NCI-H1092 treated with DMSO at 0.1 percent for 48 hours (cell line): Measurements from ENCODE around the gene NRROS.
"Not testable (repeated sequence)": the region's sequence is repeated elsewhere in the genome, so short reads cannot be mapped to it uniquely, and the experiment has no call there.

Experiments used
- DNase-seq: peaks from one replicate; lab custom pipeline; 2025; lab: John Stamatoyannopoulos, UW

Gene NRROS

GRCh38 chr3:196639483-196640296 is at the start of gene NRROS:
Gene NRROS, plus strand, starts transcription at chr3:196639694. Its CDS starts 14,846 bp downstream, at chr3:196654540.
- peak; percentile 45 for DNase-seq

- DNase-seq, result no peak
Observed at GRCh38 chr3:196590279-196590678, 49.2 kb upstream of the NRROS start.

GRCh38 chr3:196596355-196596754 is 43.1 kb upstream of the NRROS start:
- no peak for DNase-seq

- not testable (repeated sequence) for DNase-seq
Observed at GRCh38 chr3:196597971-196598733, 41.3 kb upstream of the NRROS start.

GRCh38 chr3:196599734-196600128 is 39.8 kb upstream of the NRROS start:
- DNase-seq, result no peak

DNA sequence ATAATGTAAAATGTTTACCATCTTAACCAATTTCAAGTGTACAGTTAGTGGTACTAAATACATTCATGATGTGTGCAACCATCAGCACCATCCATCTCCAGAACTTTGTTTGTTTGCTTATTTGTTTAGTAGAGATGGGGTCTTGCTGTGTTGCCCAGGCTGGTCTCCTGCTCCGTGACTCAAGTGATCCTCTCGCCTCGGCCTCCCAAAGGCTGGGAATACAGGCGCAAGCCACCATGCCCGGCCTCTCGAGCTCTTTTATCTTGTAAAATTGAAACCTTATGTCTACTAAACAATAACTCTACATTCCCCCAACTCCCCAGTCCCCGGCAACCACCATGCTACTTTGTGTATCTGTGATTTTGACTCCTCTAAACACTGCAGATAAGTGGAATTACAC is 39.1 kb upstream of the NRROS start:
- DNase-seq, result no peak

- no peak for DNase-seq
Observed at GRCh38 chr3:196602673-196603072, 36.8 kb upstream of the NRROS start.

- DNase-seq, result no peak
Observed at GRCh38 chr3:196603683-196604082, 35.8 kb upstream of the NRROS start.

- DNase-seq, result no peak
Observed at GRCh38 chr3:196604548-196604947, 34.9 kb upstream of the NRROS start.

DNA sequence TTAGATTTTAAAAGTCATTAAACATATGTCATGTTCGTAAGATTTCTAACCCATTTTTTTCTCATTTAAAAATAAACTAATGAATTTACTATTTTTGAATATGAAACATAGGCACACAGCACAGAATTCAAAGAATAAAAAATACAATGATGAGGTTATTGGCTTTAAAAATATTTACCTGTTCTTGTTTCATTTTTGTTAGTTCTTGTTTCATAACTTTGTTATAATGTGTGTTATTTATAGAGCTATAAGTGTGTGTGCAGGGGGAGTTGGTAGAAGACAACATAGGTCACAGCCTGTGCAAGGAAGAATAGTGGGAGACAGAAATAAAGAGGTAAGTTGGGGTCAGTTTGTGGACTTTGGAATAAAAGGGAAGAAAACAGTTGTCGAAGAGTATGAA is 30.8 kb upstream of the NRROS start:
- DNase-seq, result no peak

DNA sequence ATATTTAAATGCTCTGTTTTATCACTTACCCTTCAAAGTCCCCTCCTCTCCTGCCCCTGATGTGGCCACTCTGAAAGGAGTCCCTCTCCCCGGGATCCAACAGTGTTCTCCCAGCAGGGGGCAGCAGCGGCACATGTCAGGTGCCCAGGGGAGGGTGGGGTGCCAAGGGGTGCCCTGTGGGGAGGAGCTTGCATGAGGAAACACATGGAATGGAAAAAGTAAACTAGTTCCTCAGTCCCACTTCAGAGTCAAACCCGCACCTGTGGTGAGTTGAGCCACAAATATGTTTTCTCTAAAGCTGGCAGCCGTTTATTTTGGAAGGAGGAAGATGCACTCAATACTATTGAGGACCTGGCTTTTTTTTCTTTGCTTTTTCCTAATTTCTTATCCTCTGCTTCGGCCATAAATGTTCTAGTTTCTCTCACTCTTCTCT is 30.1 kb upstream of the NRROS start:
- DNase-seq, result peak; percentile 44

GRCh38 chr3:196609805-196610515 is 29.5 kb upstream of the NRROS start:
- DNase-seq, result no peak

DNA sequence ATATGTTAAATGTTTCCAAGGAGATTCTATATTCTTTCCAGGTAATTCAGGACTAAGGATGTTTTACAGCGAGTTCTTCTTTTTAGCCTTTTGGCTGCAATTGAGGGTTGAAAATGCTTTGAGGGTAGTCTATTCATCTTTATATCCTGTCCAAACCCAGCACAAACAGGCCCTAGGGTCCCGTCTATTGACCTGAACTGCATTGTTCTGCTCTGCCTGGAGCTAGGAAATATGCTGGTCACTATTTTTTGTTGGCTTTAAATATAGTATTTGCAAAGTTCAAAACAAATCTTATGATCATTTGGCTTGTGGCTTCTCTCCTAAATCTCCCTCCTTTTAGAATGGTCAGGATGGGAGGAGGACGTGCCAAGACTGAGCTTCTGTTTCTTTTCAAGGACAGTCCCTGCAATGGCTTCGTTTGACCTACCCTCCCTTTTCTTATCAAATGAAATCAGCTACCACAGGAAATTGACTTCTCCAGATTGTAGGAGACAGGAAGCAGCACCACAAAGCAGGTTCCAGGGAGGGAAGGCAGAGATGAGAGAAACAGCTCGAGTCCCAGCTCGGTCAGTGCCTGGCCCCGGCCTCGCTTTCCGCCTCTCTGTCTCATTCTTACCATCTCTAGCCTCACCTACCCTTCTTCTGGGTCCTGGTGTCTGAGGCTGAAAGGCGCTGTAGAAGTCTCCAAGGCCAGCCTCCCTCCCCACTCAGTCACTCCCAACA is 27.6 kb upstream of the NRROS start:
- DNase-seq, result no peak

DNA sequence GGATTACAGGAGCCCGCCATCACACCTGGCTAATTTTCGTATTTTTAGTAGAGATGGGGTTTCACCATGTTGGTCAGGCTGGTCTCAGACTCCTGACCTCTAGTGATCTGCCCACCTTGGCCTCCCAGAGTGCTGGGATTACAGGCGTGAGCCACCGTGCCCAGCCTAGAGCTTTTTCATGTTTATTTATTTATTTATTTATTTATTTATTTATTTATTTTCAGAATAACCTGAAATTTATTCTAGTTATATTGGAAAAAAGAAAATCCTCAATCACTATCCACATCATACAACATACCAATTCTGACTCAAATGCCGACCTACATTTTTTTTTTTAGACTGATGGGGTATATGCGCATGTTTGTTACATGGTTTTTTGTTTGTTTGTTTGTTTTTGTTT is 24.3 kb upstream of the NRROS start:
- DNase-seq, result not testable (repeated sequence)

GRCh38 chr3:196617256-196617655 is 22.2 kb upstream of the NRROS start:
- no peak for DNase-seq

- DNase-seq, result no peak
Observed at GRCh38 chr3:196619223-196619622, 20.3 kb upstream of the NRROS start.

GRCh38 chr3:196619627-196620026 is 19.9 kb upstream of the NRROS start:
- DNase-seq, result not testable (repeated sequence)

- DNase-seq, result no peak
Observed at GRCh38 chr3:196620161-196620604, 19.3 kb upstream of the NRROS start.

- DNase-seq, result no peak
Observed at GRCh38 chr3:196620684-196621083, 18.8 kb upstream of the NRROS start.

GRCh38 chr3:196621611-196622010 is 17.9 kb upstream of the NRROS start:
- no peak for DNase-seq

DNA sequence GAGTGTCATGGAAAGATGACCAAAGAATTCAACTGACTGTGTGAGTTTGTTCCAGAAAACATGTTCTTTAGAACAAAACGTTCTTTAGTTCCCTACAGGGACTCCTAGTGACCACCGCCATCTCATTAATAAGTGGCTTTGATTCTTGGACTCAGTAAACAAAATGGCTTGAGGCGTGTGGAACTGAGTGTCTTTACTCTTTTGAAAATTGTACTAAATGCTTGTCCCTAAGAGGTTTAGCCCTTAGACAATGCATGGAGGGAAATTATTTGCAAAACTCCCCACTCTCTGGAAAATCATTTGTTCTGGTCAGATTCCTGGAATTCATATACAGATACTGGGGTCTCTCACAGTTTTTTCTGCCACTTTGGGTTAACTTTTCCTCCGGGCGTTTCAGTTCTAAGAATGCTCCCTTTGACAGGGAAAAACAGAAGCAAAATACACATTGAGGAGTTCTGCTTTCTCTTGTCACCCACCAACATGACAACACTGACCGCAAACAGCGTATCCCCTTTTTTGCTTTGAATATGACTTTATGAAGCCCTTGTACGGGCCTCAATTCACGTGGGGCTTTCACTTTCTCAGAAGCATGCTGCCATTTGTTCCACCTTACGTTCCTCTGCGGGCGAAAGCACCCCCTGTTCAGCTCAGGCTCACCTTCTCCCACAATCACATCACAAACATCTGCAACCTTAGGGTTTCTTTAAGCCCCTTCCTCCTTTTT is 15.3 kb upstream of the NRROS start:
- no peak for DNase-seq
